ENCODE results near the gene COL20A1. TPM values are rescaled to one million over a fixed set of nuclear protein-coding genes. Genes with fewer than 3 reads are reported as not detected.

COL20A1 gene
- total and polyA plus RNA-seq, 7 donors, result 0.07 TPM; not detected in 6

DNA sequence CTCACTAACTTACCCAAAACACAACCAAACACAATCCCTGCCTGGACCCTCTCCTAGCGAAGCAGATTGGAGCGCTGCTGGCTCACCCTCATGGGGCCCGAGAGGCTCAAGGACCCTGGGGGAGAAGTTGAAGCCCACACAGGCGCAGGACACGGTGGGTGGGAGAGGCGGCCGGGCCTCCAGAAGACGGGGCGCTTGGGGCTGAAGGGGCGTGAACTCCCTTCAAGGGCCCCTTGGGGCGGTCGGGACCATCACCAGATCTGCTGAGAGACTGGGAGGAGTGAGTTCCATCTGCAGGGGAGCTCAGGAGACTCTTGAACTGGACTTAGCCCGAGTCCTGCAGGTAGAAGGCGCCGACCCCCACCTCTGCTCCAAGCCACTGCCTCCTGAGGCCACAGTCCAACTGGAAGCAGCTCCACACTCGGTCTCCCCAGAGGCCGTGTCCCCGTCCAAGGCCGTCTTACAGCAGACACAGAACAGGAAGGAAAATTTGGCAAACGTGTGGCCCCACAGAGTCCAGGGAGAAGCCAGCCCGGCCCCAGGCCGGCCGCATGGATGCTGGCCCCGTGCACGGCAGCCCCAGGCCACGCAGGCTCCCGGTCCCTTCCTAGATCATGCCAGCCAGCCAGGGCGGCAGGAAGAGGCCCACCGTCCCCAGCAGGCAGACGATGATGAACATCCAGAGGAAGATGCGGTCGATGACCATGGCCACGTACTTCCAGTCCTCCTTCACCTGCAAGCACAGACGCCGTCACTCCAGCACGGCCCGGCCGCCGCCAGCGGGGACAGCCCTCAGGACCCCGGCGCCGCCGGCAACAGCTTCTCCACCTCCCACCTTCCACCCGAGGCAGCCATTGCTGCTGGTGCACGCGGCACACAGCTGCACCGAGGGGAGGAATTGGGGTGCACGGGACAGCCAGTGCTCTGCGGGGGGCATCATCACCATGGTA lies 53.4 kb downstream of the COL20A1 start:
- Histone ChIP-seq H3K36me3 (no peaks in the 10 kb centered on the region), H3K27ac (no peak overlapping the region), H3K4me3 (no peak overlapping the region), H3K9me3 (no peaks in the 10 kb centered on the region), H3K27me3 (peaks cover 0 to 58% (median 30%) of the 10 kb centered on the region in 3 donors), H3K4me1 (peaks cover 0 to 19% (median 0%) of the 10 kb centered on the region in 4 donors)
- intact Hi-C loops (cut with DNase I), result no loop called here
- no peak for DNase-seq
- WGBS, 2 donors, result 73 to 74% methylated on average over 50 of the region's 50 CpGs
- TF ChIP-seq POLR2AphosphoS5 (IDR thresholded peaks at IDR 0.05), result no peak
- TF ChIP-seq EP300 (IDR thresholded peaks at IDR 0.05), result no peak
- no peak for TF ChIP-seq POLR2A (IDR thresholded peaks at IDR 0.05)
- no peak for TF ChIP-seq CTCF (IDR thresholded peaks at IDR 0.05)

- Histone ChIP-seq H3K36me3 (no peaks in the 10 kb centered on the region), H3K27me3 (peaks cover 0 to 62% (median 30%) of the 10 kb centered on the region in 3 donors), H3K27ac (no peak overlapping the region), H3K4me3 (no peak overlapping the region), H3K4me1 (peaks cover 0 to 19% (median 0%) of the 10 kb centered on the region in 4 donors), H3K9me3 (no peaks in the 10 kb centered on the region)
- DNase-seq, result no peak
- TF ChIP-seq POLR2A (IDR thresholded peaks at IDR 0.05), result no peak
- TF ChIP-seq CTCF (IDR thresholded peaks at IDR 0.05), result no peak
- no peak for TF ChIP-seq POLR2AphosphoS5 (IDR thresholded peaks at IDR 0.05)
- no peak for TF ChIP-seq EP300 (IDR thresholded peaks at IDR 0.05)
- intact Hi-C loops (cut with DNase I), result no loop called here
- WGBS, 2 donors, result 82 to 84% methylated on average over 33 of the region's 33 CpGs
Observed at GRCh38 chr20:63347081-63347741, 54.2 kb downstream of the COL20A1 start.

- 79 to 85% methylated on average over 46 of the region's 46 CpGs for WGBS, 2 donors
- no peak for DNase-seq
- Histone ChIP-seq H3K9me3 (no peaks in the 10 kb centered on the region), H3K4me3 (no peak overlapping the region), H3K27me3 (peaks cover 0 to 67% (median 38%) of the 10 kb centered on the region in 3 donors), H3K4me1 (peaks cover 0 to 26% (median 4%) of the 10 kb centered on the region in 4 donors), H3K36me3 (no peaks in the 10 kb centered on the region), H3K27ac (no peak overlapping the region)
- intact Hi-C loops (cut with DNase I), result no loop called here
- TF ChIP-seq EP300 (IDR thresholded peaks at IDR 0.05) (no peak), CTCF (IDR thresholded peaks at IDR 0.05) (no peak), POLR2A (IDR thresholded peaks at IDR 0.05) (no peak), POLR2AphosphoS5 (IDR thresholded peaks at IDR 0.05) (no peak)
Observed at GRCh38 chr20:63347950-63348827, 55.2 kb downstream of the COL20A1 start.

- TF ChIP-seq POLR2A (IDR thresholded peaks at IDR 0.05) (no peak), POLR2AphosphoS5 (IDR thresholded peaks at IDR 0.05) (no peak), CTCF (IDR thresholded peaks at IDR 0.05) (no peak), EP300 (IDR thresholded peaks at IDR 0.05) (no peak)
- no peak for DNase-seq
- Histone ChIP-seq H3K27me3 (peaks cover 0 to 62% (median 34%) of the 10 kb centered on the region in 3 donors), H3K9me3 (no peaks in the 10 kb centered on the region), H3K36me3 (no peaks in the 10 kb centered on the region), H3K4me3 (no peak overlapping the region), H3K27ac (no peak overlapping the region), H3K4me1 (peaks cover 0 to 26% (median 4%) of the 10 kb centered on the region in 4 donors)
- intact Hi-C loops (cut with DNase I), result no loop called here
- 85 to 90% methylated on average over 29 of the region's 29 CpGs for WGBS, 2 donors
Observed at GRCh38 chr20:63348828-63349515, 56.0 kb downstream of the COL20A1 start.

Measured in sigmoid colon (tissue), 7 donors.